ENCODE measurements around the gene ANKRD13A. TPM values are rescaled to one million over a fixed set of nuclear protein-coding genes. Genes with fewer than 3 reads are reported as not detected.
"Not testable (repeated sequence)": the region's sequence is repeated elsewhere in the genome, so short reads cannot be mapped to it uniquely, and the experiment has no call there.

ANKRD13A gene
- total RNA-seq, 1 experiment from 2014 or later, result 118 TPM

DNA sequence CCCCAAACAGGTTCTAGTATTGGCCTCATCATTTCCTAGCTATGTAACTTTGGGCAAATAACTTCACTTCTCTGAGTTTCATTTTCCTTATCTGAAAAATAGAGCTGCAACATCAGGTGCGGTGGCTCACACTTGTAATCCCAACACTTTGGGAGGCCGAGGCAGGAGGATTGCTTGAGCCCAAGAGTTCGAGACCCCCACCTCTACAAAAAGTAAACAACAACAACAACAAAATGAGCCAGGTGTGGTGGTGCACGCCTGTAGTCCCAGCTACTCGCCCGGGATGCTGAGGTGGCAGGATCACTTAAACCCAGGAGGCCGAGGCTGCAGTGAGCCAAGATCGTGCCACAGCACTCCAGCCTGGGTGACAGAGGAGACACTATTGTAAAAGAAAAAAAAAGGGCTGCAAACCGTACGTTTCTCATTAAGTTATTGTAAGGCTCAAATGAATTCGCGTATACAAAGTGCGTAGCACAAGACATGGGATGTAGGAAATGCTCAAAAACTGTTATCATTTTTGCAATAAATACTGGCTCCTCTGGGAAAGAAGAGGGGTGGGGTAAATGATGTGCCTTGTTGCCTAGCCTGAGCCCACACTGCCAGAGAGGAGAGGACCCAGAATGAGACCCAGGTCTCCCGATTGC, 48.2 kb downstream of the ANKRD13A start:
- H3K9me3 ChIP-seq (ENCODE audit: low read length), result no peaks in the 10 kb centered on the region
- no TSS peak for BruUV-seq (replicated peaks)
- H3K27me3 ChIP-seq (ENCODE audit: low read length), result no peaks in the 10 kb centered on the region
- no peaks in the 10 kb centered on the region for H3F3A ChIP-seq (ENCODE audit: low read length, unreplicated experiment)
- ATAC-seq, result no peak
- H2AFZ ChIP-seq (ENCODE audit: low read length), result peak overlapping the region; percentile 82; the same call in 1 of the 2 replicates
- peaks cover 17% of the 10 kb centered on the region; the same call in 1 of the 2 replicates for H3K4me1 ChIP-seq (ENCODE audit: insufficient read depth, low read length)
- H3K4me3 ChIP-seq (ENCODE audit: low read length), result peak overlapping the region; percentile 87
- CTCF ChIA-PET, result no interaction called here
- DNase-seq, result no peak
- H3K9ac ChIP-seq (ENCODE audit: low read length), result peak overlapping the region; percentile 75
- peak overlapping the region; percentile 92 for H3K4me2 ChIP-seq (ENCODE audit: low read length)
- no peak overlapping the region for H3K27ac ChIP-seq (ENCODE audit: low read length)
- no peak for TF ChIP-seq EZH2phosphoT487 (IDR thresholded peaks at IDR 0.05; ENCODE audit: borderline replicate concordance, low read length)
- TF ChIP-seq EZH2 (IDR thresholded peaks at IDR 0.05; ENCODE audit: low read length, unreplicated experiment), result no peak
- H3K9me2 ChIP-seq (replicated peaks; ENCODE audit: low read length), result no peaks in the 10 kb centered on the region
- H3K36me3 ChIP-seq (ENCODE audit: low read depth, low read length), result peaks cover under 1% of the 10 kb centered on the region; the same call in 1 of the 2 replicates
- POLR2A ChIA-PET (ENCODE audit: unreplicated experiment), result no interaction called here
- intact Hi-C loops (cut with micrococcal nuclease), result loop anchor here (5.0 kb wide), 1 partner anchor 355 kb away; the partner anchor contains the start of gene ANAPC7
- peaks cover 36% of the 10 kb centered on the region for H3K79me2 ChIP-seq (ENCODE audit: low read length)
- H4K20me1 ChIP-seq (ENCODE audit: low read length), result no peaks in the 10 kb centered on the region

DNA sequence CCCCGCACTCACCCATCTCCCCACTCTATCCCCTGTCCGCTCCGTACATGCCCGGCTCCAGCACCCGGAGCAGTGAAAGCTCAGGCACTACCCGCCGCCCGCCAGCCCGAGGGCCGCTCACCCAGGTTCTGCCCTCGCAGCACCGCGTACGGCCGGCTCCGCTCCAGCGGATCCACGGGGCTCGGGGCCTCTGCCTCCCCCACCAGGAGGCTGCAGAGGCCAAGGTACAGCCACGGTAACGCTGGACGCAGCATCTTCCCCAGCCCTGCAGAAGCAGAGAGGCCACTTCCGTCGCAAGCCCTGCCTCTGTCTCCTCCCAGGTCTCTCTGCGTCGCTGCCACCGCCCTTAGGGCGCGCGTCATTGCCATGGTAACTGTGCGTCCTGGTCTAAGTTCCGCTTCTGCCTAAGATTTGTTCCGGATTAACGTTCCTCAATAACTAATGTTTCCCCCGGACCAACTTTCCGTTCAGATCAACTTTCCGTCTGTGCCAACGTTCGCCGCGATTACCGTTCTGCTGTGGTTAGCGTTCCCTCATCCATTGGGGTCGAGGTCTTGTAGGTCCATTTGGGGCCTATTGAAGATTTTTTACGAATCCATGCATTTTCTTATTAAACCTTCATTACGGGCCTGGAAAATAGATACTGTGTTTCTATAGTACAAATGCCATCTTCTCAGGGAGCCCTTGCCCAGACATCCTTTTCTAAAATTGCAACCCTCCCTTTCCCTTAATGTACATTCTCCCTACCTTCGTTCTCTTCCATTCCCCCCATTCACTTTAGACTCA, 49.2 kb downstream of the ANKRD13A start, which contains the start of gene C12orf76:
TSS of gene C12orf76 (minus strand) at position 281 of the 786 bp plus-strand sequence. CDS start at position 254, 27 bp downstream.
- peak within 1 kb of the TSS; percentile 87 for H3K4me3 ChIP-seq (ENCODE audit: low read length)
- H2AFZ ChIP-seq (ENCODE audit: low read length), result peak within 1 kb of the TSS; percentile 82
- ATAC-seq, result peak; percentile 100
- H4K20me1 ChIP-seq (ENCODE audit: low read length), result no peaks in the 10 kb centered on the region
- H3K9ac ChIP-seq (ENCODE audit: low read length), result peak within 1 kb of the TSS; percentile 75
- peaks cover 33% of the 10 kb centered on the region for H3K79me2 ChIP-seq (ENCODE audit: low read length)
- no peaks in the 10 kb centered on the region for H3K9me3 ChIP-seq (ENCODE audit: low read length)
- H3K9me2 ChIP-seq (replicated peaks; ENCODE audit: low read length), result no peaks in the 10 kb centered on the region
- H3K4me2 ChIP-seq (ENCODE audit: low read length), result peak within 1 kb of the TSS; percentile 92
- ChIA-PET CTCF (no interaction called here), POLR2A (ENCODE audit: unreplicated experiment) (no interaction called here)
- no peak within 1 kb of the TSS for H3K27ac ChIP-seq (ENCODE audit: low read length)
- TF ChIP-seq, protein P1, sequence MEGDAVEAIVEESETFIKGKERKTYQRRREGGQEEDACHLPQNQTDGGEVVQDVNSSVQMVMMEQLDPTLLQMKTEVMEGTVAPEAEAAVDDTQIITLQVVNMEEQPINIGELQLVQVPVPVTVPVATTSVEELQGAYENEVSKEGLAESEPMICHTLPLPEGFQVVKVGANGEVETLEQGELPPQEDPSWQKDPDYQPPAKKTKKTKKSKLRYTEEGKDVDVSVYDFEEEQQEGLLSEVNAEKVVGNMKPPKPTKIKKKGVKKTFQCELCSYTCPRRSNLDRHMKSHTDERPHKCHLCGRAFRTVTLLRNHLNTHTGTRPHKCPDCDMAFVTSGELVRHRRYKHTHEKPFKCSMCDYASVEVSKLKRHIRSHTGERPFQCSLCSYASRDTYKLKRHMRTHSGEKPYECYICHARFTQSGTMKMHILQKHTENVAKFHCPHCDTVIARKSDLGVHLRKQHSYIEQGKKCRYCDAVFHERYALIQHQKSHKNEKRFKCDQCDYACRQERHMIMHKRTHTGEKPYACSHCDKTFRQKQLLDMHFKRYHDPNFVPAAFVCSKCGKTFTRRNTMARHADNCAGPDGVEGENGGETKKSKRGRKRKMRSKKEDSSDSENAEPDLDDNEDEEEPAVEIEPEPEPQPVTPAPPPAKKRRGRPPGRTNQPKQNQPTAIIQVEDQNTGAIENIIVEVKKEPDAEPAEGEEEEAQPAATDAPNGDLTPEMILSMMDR (conservative IDR thresholded peaks at IDR 0.05; ENCODE audit: low read depth, low read length), result no peak
- TF ChIP-seq EZH2phosphoT487 (IDR thresholded peaks at IDR 0.05; ENCODE audit: borderline replicate concordance, low read length), result no peak
- no peak for TF ChIP-seq EZH2 (IDR thresholded peaks at IDR 0.05; ENCODE audit: low read length, unreplicated experiment)
- peaks cover 17% of the 10 kb centered on the region; the same call in 1 of the 2 replicates for H3K4me1 ChIP-seq (ENCODE audit: insufficient read depth, low read length)
- no peaks in the 10 kb centered on the region for H3K36me3 ChIP-seq (ENCODE audit: low read depth, low read length)
- BruUV-seq (replicated peaks), result no TSS peak
- no peaks in the 10 kb centered on the region for H3F3A ChIP-seq (ENCODE audit: low read length, unreplicated experiment)
- peak; percentile 99 for DNase-seq
- no peaks in the 10 kb centered on the region for H3K27me3 ChIP-seq (ENCODE audit: low read length)
- intact Hi-C loops (cut with micrococcal nuclease), result loop anchor here (5.0 kb wide), 1 partner anchor 354 kb away; the partner anchor contains the start of gene ANAPC7

DNA sequence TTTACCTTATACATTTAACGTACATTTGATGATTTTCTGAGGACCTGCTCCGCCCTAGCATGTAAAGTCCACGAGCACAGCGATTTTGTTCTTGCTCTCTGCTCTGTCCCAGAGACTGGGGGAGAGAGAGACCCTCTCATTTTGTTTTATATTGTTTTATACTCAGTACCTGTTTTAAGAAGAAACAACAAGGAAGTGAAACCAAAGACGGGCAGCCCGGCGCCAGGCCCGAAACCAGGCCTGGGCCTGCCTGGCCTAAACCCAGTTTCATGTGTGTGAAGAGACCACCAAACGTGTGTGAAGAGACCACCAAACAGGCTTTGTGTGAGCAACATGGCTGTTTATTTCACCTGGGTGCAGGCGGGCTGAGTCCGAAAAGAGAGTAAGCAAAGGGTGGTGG, 49.8 kb downstream of the ANKRD13A start:
- H2AFZ ChIP-seq (ENCODE audit: low read length), result peak overlapping the region; percentile 74
- TSS peak; percentile 98 for BruUV-seq (replicated peaks)
- POLR2A ChIA-PET (ENCODE audit: unreplicated experiment); CTCF ChIA-PET; H3F3A ChIP-seq (ENCODE audit: low read length, unreplicated experiment); H3K27ac ChIP-seq (ENCODE audit: low read length); ATAC-seq; H3K9me2 ChIP-seq (replicated peaks; ENCODE audit: low read length); H3K27me3 ChIP-seq (ENCODE audit: low read length); H4K20me1 ChIP-seq (ENCODE audit: low read length); DNase-seq; H3K9me3 ChIP-seq (ENCODE audit: low read length); H3K36me3 ChIP-seq (ENCODE audit: low read depth, low read length): not testable (repeated sequence)
- peak overlapping the region; percentile 92 for H3K4me2 ChIP-seq (ENCODE audit: low read length)
- H3K9ac ChIP-seq (ENCODE audit: low read length), result peak overlapping the region; percentile 24
- intact Hi-C loops (cut with micrococcal nuclease), result loop anchor here (5.0 kb wide), 1 partner anchor 353 kb away; the partner anchor contains the start of gene ANAPC7
- peak overlapping the region; percentile 87 for H3K4me3 ChIP-seq (ENCODE audit: low read length)
- H3K4me1 ChIP-seq (ENCODE audit: insufficient read depth, low read length), result peaks cover 17% of the 10 kb centered on the region; the same call in 1 of the 2 replicates
- H3K79me2 ChIP-seq (ENCODE audit: low read length), result peaks cover 33% of the 10 kb centered on the region

DNA sequence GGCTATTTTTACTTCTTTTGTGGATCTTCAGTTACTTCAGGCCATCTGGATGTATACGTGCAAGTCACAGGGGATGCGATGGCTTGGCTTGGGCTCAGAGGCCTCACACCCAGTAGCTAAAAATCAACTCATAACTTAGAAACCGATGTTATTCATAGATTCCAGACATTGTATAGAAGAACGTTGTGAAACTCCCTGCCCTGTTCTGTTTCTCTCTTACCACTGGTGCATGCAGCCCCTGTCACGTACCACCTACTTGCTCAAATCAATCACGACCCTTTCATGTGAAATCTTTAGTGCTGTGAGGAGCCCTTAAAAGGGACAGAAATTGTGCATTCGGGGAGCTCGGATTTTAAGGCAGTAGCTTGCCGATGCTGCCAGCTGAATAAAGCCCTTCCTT, 50.4 kb downstream of the ANKRD13A start:
- ATAC-seq; H2AFZ ChIP-seq (ENCODE audit: low read length); H3K4me2 ChIP-seq (ENCODE audit: low read length); H3K4me3 ChIP-seq (ENCODE audit: low read length); H3K36me3 ChIP-seq (ENCODE audit: low read depth, low read length); POLR2A ChIA-PET (ENCODE audit: unreplicated experiment); H3K9me2 ChIP-seq (replicated peaks; ENCODE audit: low read length); H3F3A ChIP-seq (ENCODE audit: low read length, unreplicated experiment); H3K9me3 ChIP-seq (ENCODE audit: low read length); H3K27ac ChIP-seq (ENCODE audit: low read length); DNase-seq; CTCF ChIA-PET; H3K27me3 ChIP-seq (ENCODE audit: low read length); H3K9ac ChIP-seq (ENCODE audit: low read length); H4K20me1 ChIP-seq (ENCODE audit: low read length); BruUV-seq (replicated peaks): not testable (repeated sequence)
- intact Hi-C loops (cut with micrococcal nuclease), result loop anchor here (5.0 kb wide), 1 partner anchor 353 kb away; the partner anchor contains the start of gene ANAPC7
- Histone ChIP-seq H3K79me2 (ENCODE audit: low read length) (peaks cover 33% of the 10 kb centered on the region), H3K4me1 (ENCODE audit: insufficient read depth, low read length) (peaks cover 17% of the 10 kb centered on the region; the same call in 1 of the 2 replicates)
